Mucosa of rectum (tissue), 2 donors: Measurements from ENCODE around the gene NTN5.

ENCODE experiments used
- H3K27ac ChIP-seq, 2 donors: one replicate each; pipeline ENCODE4 v1.7.0; 2013; ENCODE audit warnings: inconsistent platforms in 2 of 2, low read depth in 2 of 2, low read length in 2 of 2
- H3K27me3 ChIP-seq, 2 donors: one replicate each; pipeline ENCODE4 v1.7.0; 2013; ENCODE audit warnings: low read length in 2 of 2; ENCODE audit not compliant: control insufficient read depth in 2 of 2, insufficient read depth in 2 of 2
- H3K36me3 ChIP-seq, 2 donors: one replicate each; pipeline ENCODE4 v1.7.0; 2013; ENCODE audit warnings: low read length in 2 of 2; ENCODE audit not compliant: control insufficient read depth in 2 of 2, insufficient read depth in 2 of 2
- H3K4me1 ChIP-seq, 2 donors: one replicate each; pipeline ENCODE4 v1.7.0; 2013; ENCODE audit warnings: low read length in 2 of 2, mild to moderate bottlenecking in 1 of 2; ENCODE audit not compliant: control insufficient read depth in 2 of 2, insufficient read depth in 2 of 2
- H3K4me3 ChIP-seq, 2 donors: one replicate each; pipeline ENCODE4 v1.7.0; 2013; ENCODE audit warnings: low read length in 2 of 2
- H3K9ac ChIP-seq, 2 donors: one replicate each; pipeline ENCODE4 v1.7.0; 2013; ENCODE audit warnings: low read length in 2 of 2, low read depth in 1 of 2, mild to moderate bottlenecking in 1 of 2
- H3K9me3 ChIP-seq, 2 donors: one replicate each; pipeline ENCODE4 v1.7.0; 2013; ENCODE audit warnings: low read length in 2 of 2; ENCODE audit not compliant: control insufficient read depth in 2 of 2
- donor health status: healthy.
- donor health status: Normal muscosa, but diverticular disease.

Gene NTN5

DNA sequence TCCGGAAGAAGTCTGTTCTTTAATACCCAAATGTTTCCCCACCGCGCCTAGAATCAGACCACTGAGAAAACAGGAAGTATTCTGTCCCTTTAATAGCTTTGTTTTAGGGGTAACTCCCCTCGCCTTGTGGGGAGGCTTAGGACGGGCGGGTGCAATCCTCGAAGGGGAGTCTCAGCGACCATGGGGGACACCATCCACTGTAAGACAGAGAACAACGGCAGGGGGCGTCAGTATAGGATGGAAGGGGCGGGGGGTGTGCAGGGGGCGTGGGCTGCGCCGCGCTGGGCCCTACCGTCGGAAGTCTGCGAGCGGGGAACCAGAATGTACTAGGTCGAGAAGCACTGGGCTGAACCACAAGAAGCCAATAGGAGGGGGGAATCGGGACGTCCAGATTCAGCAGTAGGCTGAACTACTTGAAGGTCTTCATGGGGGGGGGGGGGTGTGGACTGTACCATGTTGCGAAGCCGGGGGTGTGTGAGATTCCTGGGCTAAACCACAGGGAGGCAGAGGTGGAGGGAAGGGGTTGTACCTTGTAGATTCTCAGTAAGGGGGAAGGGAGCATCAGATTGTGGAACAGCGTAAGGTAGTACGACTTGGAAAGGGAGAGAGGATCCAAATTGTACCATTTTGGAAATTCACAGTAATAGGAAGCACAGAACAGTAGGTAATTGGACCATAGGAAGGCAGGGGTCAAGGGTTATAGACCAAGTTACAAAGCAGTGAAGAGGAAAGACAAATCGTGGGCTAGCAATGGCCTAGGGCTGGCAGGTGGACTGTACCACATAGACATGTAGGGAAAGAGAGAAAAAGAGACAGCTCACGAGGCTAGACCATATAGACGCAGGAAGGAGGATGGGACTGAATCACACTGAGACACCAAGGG lies 34.6 kb downstream of the NTN5 start:
- H3K27ac ChIP-seq, result peak overlapping the region; percentile 97 to 98
- no peaks in the 10 kb centered on the region for H3K27me3 ChIP-seq
- H3K36me3 ChIP-seq, result no peaks in the 10 kb centered on the region
- H3K9me3 ChIP-seq, result no peaks in the 10 kb centered on the region
- peaks cover 28 to 29% of the 10 kb centered on the region in 2 donors for H3K4me1 ChIP-seq
- H3K9ac ChIP-seq, result peak overlapping the region; percentile 85 to 87
- peak overlapping the region; percentile 86 to 89 for H3K4me3 ChIP-seq

DNA sequence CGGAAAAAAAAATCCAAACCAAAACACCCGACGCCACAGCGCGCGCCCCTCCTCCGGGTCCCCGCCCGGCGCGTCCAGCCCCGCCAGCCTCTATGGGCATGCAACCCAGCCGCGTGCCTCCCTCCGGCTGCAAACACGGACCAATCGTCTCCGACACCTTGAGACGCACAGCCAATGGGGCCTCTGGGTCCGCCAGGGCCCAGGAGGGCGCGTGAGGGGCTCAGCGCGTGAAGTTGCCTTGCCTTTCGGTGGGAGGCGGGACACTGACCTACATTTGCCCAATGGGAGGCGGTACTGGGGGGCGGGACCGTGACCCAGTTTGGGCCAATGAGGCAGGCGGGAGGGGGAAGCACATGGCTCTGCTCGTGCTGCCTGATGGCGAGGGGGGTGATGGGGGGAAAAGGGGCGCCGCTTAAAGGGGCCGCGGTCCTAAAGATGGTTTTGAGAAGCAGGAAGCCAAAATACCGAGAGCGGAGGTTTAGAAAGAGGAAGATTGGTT lies 35.3 kb downstream of the NTN5 start:
- H3K9ac ChIP-seq, result peak overlapping the region; percentile 87
- peaks cover 2 to 6% of the 10 kb centered on the region in 2 donors for H3K36me3 ChIP-seq
- H3K27ac ChIP-seq, result peak overlapping the region; percentile 97 to 98
- H3K4me1 ChIP-seq, result peaks cover 35 to 36% of the 10 kb centered on the region in 2 donors
- H3K27me3 ChIP-seq, result no peaks in the 10 kb centered on the region
- H3K4me3 ChIP-seq, result peak overlapping the region; percentile 86 to 89
- no peaks in the 10 kb centered on the region for H3K9me3 ChIP-seq

DNA sequence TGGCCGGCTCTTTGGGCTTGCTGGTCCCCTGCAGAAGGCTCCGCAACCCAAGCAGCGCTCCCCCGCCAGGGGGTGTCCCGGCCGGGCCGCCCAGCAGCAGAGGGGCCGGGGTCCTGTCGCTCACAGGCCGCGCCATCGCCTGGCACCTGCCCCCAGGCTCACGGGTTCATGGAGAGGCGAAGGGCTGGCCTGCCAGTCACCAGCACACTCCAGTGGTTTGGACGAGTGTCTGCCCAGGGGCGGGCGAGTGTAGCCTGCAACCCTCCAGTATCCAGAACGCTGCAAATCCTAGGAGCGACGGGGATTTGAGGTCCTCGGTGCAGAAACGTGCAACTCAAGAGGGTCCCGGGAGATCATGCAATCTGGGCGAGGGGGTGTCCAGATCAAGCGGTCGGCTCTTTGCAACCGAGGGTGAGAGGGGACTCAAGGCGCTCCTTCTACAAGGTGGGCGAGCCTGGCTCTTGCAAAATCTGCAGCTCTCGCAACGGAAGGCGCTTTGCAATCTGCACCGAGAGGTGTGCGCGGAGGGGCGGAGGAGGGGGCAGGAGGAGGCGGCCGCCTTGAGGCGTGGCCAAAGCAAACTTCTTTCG lies 35.9 kb downstream of the NTN5 start, which contains the start of gene DBP:
Gene DBP (minus strand): TSS at position 521 of the 590 bp plus-strand sequence. CDS start 385 bp downstream, at position 136.
- peaks cover 3 to 8% of the 10 kb centered on the region in 2 donors for H3K36me3 ChIP-seq
- peaks cover 36 to 38% of the 10 kb centered on the region in 2 donors for H3K4me1 ChIP-seq
- H3K27ac ChIP-seq, result peak within 1 kb of the TSS; percentile 97 to 98
- no peaks in the 10 kb centered on the region for H3K9me3 ChIP-seq
- peak within 1 kb of the TSS; percentile 87 for H3K9ac ChIP-seq
- H3K27me3 ChIP-seq, result no peaks in the 10 kb centered on the region
- peak within 1 kb of the TSS; percentile 86 to 89 for H3K4me3 ChIP-seq

DNA sequence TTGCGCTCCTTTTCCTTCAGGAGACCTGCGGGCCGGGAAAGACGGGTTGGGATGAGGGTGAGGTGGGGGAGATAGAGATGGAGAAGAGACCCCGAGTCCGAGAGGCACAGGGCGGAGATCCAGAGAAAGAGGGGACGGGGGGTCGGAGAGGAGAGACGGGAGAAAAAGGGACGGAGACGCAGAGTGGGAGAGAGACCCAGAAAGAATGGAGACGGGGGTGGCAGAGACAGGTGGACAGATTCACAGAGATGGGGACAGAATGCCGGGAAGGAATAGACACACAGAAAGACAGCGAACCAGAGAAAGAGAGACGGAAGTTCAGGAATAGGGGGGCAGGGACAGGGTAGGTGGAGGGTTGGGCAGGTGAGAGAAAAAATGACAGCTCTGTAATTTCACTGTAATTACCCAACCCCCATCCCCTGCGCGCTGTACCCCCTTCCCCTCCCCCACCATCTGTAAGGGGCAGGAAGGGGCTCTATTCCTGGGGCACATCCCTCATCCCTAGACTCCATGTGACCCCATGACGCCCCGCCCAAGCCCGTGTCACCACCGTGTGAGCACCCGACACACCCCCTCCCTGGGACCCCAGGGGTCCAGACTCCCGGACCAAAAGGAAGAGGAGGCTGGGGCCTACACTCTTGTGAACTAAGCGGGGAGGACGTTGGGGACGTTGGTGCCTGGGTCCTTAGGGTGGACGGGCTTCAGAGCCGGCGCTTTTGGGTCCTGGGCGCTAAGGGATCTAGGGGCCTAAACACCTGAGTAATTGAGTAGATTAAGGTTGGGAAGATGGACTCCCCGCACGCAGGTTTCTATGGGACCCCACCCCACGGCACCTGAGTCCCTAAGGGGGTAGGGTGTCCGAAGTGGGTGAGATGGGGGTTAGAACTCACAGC lies 36.6 kb downstream of the NTN5 start:
- Histone ChIP-seq H3K9ac (peak overlapping the region; percentile 87), H3K4me1 (peaks cover 37 to 39% of the 10 kb centered on the region in 2 donors), H3K27me3 (no peaks in the 10 kb centered on the region)

DNA sequence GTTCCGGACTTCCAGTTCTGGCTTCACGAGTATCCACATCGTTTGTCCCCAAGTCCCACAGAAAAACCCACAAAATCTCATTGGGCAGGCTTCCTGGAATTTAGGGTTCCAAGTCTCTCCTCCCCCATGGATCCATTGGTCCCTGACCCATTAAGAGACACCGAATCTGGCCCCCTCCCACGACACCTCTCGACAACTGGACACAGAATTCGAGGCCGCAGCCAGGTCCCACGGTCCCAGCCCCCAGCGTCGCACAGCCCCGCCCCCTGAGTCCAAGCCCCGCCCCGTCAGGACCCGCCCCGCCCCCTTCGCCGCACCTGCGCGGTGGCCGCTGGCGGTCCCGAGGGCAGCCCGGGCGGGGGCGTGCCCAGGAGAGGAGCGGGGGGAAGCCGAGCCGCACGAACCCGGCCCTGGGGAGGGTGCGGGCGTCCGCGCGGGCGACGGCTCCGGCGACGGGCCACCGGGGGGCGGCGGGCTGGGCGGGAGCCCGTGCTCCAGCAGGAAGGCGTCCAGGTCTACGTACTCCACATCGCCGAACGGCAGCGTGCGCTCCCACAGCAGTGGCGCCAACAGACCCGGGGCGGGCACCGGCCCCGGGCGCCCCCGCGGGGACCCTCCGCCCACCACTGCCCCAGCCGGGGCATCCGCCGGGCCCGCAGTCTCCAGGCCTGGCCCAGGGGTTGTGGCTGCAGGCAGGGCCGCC lies 37.4 kb downstream of the NTN5 start:
- H3K27me3 ChIP-seq, result no peaks in the 10 kb centered on the region
- peaks cover 42 to 47% of the 10 kb centered on the region in 2 donors for H3K4me1 ChIP-seq
- H3K9ac ChIP-seq, result peak overlapping the region; percentile 87
- H3K36me3 ChIP-seq, result peaks cover 6 to 16% of the 10 kb centered on the region in 2 donors
- H3K27ac ChIP-seq, result peak overlapping the region; percentile 97 to 98
- peak overlapping the region; percentile 86 to 89 for H3K4me3 ChIP-seq
- H3K9me3 ChIP-seq, result no peaks in the 10 kb centered on the region

More for the DNA sequence above, 36.6 kb downstream of the NTN5 start:
- Histone ChIP-seq H3K36me3 (peaks cover 6 to 14% of the 10 kb centered on the region in 2 donors), H3K9me3 (no peaks in the 10 kb centered on the region), H3K27ac (peak overlapping the region; percentile 97 to 98), H3K4me3 (peak overlapping the region; percentile 86 to 89)

DNA sequence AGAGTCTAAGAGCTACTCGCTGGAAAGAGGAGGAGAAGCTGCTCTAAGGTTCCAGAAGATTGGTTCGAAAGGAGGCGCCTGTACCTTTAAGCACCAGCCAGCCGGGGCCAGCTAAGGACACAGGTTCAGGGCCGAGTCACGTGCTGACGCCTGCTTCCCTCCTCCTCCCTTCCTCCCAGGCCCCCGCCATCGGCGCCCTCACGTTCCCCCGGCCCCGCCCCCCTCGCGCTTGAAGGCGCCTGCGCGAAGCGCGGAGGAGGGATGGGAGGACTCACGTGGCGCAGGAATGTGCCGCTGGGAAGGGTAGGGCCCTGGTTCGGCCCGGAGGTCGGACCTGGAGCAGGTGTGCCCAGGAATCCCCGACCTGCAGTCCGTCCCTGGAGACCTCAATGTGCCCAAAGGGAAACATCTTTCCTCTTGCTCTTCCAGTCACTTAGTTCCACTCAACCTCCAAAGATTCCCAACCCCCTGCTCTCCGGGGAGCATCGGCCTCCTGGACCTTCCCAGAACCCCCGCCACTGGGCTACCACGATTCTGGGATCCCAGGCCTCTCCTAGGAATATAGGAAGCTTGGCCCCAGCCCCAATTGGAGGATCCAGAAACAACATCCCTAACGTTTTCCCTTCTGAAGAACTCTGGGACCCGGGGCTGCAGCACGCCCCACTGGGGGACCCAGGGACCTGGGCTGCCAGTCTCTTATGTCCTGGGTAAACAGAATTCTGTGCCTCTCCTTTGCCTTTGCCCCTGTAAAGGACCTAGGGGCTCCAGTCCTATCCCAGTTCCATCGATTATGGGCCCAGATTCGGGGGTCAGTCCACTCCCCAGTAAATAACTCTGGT lies 38.2 kb downstream of the NTN5 start:
- Histone ChIP-seq H3K27me3 (no peaks in the 10 kb centered on the region), H3K9ac (peak overlapping the region; percentile 49 to 71), H3K4me1 (peaks cover 47 to 51% of the 10 kb centered on the region in 2 donors), H3K27ac (peak overlapping the region; percentile 97 to 98), H3K9me3 (no peaks in the 10 kb centered on the region), H3K36me3 (peaks cover 6 to 16% of the 10 kb centered on the region in 2 donors), H3K4me3 (peak overlapping the region; percentile 54 to 75)

DNA sequence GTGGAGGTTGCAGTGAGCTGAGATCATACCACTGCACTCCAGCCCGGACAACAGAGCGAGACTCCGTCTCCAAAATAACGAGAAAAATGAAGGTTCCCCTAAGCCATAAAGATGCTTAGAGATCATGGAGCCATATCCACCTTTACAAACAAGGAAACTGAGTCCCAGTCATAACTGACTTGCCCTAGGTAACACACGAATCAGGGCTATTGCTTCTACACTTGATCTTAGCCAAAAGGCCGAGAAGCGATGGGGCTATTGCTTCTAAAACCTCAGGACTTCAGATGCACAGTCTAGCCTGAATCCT lies 38.8 kb downstream of the NTN5 start:
- Histone ChIP-seq H3K9me3 (no peaks in the 10 kb centered on the region), H3K27ac (peak overlapping the region; percentile 97 to 98), H3K4me1 (peaks cover 45 to 52% of the 10 kb centered on the region in 2 donors), H3K9ac (peak overlapping the region; percentile 18 to 39), H3K27me3 (no peaks in the 10 kb centered on the region), H3K4me3 (peak overlapping the region; percentile 44 to 75), H3K36me3 (peaks cover 6 to 18% of the 10 kb centered on the region in 2 donors)

DNA sequence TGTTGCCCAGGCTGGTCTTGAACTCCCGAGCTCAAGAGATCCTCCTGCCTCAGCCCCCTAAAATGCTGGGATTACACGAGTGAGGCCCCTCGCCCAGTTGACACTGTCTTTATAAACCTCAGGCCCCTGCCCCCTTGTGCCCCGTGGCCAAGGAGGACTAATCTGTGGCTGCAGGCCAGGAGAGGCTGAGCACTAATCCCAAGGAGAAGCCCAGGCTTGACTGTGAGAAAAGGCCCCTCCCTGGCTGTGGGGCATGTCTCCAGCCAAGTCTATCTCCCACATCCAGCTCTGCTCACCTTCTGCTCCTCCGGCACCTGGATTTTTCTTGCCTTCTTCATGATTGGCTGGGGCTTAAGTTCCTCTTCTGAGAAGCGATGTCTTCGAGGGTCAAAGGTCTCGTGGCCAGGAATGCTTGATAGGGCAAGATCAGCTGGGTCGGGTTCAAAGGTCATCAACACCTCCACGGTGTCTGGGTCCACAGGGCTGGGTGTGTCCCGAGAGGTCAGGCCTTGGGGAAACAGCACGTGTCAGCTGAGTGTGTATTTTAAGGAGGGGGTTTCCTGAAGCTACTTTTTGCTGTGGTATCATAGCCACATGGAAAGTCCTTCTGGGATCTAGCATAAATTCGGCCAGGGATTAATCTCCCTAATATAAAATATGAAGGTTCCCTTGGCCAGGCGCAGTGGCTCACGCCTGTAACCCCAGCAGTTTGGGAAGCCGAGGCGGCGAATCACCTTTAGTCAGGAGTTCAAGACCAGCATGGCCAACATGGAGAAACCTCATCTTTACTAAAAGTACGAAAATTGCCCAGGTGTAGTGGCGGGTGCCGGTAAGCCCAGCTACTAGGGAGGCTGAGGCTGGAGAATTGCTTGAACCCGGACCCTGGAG lies 39.4 kb downstream of the NTN5 start:
- H3K4me3 ChIP-seq, result peak overlapping the region; percentile 44 to 75
- H3K9ac ChIP-seq, result peak overlapping the region; percentile 14 to 39

More for the DNA sequence above, 39.4 kb downstream of the NTN5 start:
- peaks cover 8 to 18% of the 10 kb centered on the region in 2 donors for H3K36me3 ChIP-seq
- no peaks in the 10 kb centered on the region for H3K9me3 ChIP-seq
- no peaks in the 10 kb centered on the region for H3K27me3 ChIP-seq
- H3K27ac ChIP-seq, result peak overlapping the region; percentile 97 to 98
- H3K4me1 ChIP-seq, result peaks cover 39 to 52% of the 10 kb centered on the region in 2 donors
